Activated CD4-positive, alpha-beta T cell treated with anti-CD3 and anti-CD28 coated beads for 1 hour (primary cell): Measurements from ENCODE around the gene CRTC2.
"Not testable (repeated sequence)": the region's sequence is repeated elsewhere in the genome, so short reads cannot be mapped to it uniquely, and the experiment has no call there.

Source experiments
- DNase-seq: peaks from one replicate; pipeline ENCODE4 v3.0.0-alpha.2; 2020

CRTC2 gene

DNA sequence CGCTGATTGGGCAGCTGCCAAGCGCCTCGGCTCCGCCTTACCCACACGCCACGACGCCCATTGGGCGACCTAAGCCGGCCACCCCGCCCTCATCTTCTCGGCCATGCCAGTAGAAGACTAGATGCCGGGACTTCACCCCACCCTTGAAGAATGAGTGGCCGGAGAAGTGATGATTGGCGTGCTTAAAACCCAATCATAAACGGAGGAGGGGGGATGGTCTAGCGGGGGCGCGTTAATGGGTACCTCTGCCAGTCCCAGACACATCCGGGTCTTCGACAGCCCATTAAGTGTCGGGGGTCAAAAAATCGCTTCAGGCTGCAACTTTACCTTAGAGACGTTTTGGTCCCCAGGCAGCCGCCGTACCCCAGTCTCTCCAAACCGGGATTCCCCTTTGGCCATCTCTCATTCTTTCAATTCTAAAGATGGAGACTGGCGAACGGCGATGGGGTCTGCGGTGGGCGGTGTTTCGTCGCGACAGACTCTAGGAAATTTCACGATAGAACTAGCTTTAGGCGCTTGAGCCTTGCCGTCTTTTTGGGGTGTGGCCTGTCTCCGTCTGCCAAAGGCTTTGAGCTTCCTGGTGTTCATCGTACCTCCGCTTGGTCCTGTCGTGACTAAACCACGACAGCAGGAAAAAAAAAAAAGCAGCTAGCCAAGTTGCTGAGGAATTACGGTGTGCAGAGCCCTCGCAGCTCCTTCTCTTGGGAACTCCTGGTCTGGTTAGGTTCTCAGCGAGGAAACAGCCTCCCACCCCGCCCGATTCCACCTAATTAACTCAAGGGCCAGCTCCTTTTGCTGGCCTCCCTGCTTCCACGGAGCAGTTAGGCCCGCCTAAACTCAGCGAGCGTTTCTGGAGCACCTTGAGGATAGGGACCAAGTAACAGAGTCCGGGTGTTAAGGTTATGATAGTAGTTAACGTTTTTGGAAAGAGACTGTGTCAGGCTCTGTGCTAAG lies 35.2 kb downstream of the CRTC2 start, which contains the start of gene GATAD2B:
TSS of gene GATAD2B (minus strand) at position 1 of the 954 bp plus-strand sequence. CDS start 94,625 bp downstream, outside the sequence.
- DNase-seq: peak; percentile 96

DNA sequence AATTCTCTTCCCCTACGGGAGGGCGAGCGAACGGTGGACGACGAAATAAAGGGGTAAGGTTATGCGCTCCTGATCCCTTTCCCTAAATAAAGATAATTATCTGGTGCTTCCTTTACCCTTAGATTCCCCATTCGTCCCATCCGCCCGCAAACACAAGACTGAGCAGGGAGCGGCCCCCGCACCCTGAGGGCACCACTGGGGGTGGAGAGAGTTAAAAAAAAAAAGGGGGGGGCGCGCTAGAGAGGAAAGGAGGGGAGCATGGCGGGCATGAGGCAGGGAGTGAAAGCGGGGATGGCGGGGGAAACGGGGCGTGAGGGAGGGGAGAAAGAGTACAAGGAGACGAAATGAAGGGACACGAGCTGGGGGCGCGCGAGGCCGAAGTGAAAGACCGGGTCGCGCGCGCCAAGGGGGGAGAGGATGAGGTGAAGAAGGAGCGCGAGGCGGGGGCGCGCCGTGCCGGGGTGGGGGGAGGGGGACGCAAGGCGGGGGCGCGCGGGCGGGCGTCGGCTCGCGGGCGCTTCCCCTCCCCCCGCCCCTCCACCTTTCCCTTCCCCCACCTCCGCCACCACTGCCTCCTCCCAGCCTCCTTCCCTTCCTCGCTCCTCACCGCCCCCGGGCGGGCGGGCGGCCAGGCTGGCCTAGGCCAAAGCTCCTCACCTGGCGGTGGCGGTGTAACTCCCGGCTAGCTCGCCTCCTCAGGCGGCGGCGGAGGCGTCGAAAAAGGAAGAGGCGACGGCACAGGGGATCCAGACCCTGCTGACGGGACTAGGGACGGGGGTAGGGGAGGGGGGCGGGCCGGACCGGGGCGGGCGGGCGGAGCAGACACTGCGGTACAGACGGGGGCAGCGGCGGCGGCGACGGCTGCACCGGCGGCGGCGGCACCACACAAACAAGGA lies 36.1 kb downstream of the CRTC2 start:
- DNase-seq: no peak

DNA sequence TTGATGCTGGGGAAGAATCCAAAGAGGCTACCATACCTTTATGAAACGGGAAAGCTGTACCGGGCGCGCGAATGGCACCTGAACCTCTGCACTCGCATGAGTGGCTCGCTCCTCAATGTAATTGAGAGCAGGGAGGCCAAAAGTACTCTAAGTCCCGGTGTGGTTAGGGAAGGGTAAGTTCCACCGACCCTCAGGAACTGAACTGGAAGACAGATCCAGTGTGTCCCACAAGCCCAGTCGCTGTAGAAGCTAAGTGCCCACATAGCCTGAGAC lies 36.7 kb downstream of the CRTC2 start:
- DNase-seq: no peak

DNA sequence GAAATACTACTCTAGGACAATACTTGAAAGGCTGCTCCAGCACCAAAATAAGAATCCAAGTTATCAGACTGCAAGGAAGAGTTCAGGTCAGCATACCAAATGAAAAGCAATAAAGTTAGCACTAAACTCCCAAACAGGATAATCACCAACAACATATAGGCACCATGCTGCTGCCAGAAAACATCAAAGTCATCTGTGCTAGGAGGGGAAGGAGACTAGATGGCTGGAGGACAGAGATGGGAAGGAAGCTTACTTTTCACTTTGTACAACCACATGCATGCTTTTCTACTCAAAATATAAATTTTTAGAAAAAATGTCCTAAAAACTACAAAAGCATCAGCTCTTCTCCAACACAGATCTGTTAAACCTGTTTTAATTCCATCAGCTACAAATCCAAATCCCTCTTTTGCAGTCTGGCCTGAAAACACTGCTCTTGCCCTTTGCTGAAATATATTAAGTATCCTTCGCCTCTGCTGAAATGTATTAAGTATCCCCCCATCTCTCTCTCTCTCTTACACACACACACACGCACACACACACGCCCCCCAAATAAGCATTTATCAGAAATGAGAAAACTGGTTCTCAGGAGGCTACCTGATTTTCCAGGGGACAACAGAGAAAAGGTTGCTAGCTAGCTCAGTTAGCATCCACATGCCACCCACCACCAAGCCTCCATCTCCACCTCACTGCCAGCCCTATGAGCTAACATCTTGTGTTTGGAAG lies 37.2 kb downstream of the CRTC2 start:
- no peak for DNase-seq

DNA sequence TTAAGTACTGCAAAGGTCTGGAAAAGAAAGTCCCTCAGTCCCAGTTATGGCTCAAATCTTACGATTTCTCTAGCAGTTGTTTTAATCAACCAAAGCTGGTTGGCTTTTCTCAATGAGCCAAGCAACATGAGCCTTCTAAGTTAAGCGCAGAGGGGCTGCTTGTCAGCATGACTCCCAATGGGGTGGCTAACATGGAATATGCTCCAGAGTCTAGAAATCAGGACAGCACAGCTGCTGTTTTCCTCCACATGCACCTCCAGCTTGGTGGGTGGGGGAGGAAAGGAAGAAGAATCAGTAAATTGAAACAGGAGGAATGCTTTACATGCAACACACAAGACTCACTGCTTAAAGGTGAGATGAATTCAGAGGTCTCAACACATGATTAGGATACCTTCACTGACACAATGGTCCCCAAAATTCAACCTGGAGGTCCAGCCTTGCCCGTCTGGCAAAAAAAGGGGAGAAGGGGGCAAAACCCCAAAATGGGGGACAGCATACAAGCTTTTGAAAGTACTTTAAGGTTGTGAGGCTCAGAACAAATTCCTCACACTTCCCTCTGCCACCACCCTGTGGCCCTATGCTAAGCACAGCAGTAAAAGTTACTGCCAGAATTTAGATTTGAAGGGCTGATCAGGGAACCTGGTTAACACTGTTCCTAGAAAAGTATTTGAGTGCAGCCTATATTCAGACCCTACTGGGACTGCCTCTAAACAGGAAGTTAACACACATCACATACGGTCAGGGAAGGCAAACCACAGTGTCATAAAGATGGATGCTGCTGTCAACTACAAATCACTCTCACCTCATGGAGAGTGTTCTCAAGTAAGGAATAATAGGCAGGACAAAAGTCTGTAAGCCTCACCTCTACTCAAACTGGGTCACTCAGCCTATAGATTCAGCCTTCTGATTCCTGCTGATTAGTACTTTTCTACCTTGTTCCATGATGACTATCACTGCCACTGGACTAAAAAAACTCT lies 38.2 kb downstream of the CRTC2 start:
- DNase-seq: no peak

DNA sequence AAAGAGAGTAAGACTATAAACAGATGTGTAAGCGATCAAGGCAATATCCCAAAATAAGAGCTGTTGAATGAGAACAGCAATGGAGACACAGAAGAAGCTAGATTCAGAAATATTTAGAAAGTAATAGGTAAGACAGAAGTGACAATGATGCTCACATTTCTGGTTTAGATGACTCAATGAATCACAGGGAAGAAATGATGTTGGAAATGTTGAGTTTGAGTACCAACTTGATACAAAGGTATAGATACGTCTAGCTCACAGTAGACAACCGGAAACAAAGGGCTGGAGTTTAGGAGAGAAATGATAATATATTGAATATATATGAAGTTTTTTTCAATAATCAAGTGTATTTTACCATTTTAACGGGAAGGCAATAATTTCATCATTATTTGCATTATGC lies 42.1 kb downstream of the CRTC2 start:
- DNase-seq: no peak

DNA sequence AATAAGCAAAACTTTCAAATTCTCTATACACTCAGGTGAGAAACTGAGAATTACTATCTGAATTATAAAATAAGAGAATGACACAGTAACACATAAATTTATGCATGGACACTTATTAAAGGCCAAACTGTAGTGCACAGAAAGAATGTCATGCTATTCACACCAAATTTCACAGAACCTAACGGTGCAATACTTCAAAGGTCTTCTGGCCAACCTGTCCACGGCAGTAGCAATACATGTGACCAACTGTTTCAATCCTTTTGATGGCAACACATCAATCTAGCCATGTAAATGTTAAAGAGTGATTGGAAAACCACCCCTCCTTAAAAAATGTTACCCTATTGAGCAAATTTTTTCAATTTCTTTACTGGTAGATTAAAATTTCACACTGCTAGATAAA lies 46.1 kb downstream of the CRTC2 start:
- no peak for DNase-seq

DNA sequence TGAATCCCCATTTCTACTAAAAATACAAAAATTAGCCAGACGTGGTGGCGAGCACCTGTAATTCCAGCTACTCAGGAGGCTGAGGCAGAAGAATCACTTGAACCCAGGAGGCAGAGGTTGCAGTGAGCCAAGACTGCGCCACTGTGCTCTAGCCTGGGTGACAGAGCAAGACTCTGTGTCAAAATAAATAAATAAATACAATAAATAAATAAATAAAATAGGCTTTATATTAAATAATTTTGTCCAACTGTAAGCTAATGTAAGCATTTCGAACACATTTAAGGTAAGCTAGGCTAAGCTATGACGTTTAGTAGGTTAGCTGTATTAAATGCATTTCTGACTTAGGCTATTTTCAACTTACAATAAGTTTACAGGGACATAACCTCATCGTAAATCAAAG lies 47.9 kb downstream of the CRTC2 start:
- DNase-seq: not testable (repeated sequence)

DNA sequence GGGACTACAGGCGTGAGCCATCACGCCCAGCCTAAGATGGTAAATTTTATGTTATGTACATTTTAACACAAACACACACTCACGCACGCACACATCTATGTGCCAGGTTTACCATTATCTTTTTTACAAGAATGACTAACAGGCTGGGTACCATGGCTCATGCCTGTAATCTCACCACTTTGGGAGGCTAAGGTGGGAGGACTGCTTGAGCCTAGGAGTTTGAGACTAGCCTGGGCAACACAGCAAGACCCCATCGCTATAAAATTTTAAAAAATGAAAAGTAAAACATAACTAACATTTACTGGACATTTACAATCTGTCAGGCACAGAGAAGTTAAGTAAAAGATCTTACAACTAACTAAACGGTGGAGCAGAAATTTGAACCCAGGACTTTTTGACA lies 50.3 kb downstream of the CRTC2 start:
- DNase-seq: no peak

DNA sequence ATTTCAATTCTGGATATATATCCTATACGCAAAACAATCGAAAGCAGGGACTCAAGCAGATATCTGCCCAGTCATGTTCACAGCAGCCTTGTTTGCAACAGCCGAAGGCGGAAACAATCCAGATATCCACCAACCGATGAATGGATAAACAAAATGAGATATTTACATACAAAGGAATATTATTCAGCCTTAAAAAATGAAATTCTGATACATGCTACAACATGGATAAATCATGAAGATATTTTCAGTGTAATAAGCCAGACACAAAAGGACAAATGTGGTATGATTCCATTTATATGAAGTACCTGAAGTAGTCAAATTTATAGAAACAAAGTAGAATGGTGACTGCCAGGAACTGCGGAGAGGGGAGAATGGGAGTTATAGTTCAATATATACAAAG lies 51.3 kb downstream of the CRTC2 start:
- DNase-seq: no peak

DNA sequence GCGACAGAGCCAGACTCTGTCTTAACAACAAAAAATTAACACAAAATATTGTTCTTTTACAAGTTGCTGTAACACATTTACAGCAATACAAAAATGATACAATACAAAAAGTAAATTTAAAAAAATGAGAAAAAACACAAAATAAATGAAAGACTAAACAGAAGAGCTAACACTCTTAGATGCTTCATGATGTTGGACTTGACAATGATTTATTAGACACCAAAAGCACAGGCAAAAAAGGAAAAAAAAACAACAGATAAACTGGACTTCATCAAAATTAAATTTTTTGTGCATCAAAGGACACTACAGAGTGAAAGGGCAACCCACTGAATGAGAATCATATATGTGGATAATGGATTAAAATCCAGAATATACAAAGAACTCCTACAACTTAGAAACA lies 52.0 kb downstream of the CRTC2 start:
- DNase-seq: no peak

DNA sequence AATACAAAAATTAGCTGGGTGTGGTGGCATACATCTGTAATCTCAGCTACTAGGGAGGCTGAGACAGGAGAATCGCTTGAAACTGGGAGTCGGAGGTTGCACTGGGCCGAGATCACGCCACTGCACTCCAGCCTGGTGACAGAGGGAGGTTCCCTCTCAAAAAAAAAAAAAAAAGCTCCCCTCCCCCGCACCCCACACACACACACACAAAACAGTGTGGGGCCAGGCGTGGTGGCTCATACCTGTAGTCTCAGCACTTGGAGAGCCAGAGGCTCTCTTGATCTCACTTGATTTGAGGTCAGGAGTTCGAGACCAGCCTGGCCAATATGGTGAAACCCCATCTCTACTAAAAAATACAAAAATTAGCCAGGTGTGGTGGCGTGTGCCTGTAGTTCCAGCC lies 52.5 kb downstream of the CRTC2 start:
- not testable (repeated sequence) for DNase-seq

DNA sequence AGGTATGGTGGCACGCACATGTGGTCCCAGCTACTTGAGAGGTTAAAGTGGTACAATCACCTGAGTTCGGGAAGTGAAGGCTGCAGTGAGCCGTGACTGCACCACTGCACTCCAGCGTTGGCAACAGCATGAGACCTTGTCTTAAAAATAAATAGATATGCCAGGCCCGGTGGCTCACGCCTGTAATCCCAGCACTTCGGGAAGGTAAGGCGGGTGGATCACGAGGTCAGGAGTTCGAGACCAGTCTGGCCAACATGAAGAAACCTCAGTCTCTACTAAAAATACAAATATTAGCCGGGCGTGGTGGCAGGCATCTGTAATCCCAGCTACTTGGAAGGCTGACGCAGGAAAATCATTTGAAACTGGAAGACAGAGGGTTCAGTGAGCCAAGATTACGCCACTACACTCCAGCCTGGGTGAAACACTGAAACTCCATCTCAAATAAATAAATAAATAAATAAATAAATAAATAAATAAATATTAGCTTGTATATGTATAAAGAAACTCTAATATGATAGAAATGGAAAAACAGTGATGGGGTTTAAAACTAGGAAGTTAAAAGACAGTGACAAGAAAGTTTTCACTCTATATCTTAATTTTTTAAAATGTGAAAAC lies 54.5 kb downstream of the CRTC2 start:
- DNase-seq: no peak

DNA sequence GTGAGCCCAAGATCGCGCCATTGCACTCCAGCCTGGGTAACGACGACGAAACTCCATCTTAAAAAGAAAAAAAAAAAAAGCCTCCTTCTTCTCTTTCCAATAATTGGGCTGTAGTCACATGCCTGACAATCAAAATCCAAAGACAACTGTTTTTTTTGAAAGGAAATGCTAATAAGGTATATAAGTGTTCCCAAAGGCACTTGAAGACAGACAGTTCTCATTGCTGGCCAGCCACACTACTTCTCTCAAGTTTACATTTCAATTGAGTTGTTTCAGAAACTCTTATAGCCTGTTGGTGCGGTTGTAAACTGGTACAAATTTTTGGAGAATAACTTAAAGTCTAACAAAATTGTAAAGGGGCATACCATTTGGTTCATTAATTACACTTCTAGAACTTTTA lies 58.9 kb downstream of the CRTC2 start:
- no peak for DNase-seq
